Measurements from ENCODE around the gene ABLIM3. TPM values are rescaled to one million over a fixed set of nuclear protein-coding genes. Genes with fewer than 3 reads are reported as not detected.

Gene ABLIM3
- total RNA-seq, 2 experiments from 2014 or later, result not detected

GRCh38 chr5:149162401-149163084 is 21.2 kb downstream of the ABLIM3 start:
- no peaks in the 10 kb centered on the region for H3K4me1 ChIP-seq (ENCODE audit: insufficient read depth, low read length)
- no peak overlapping the region for H3K4me3 ChIP-seq (ENCODE audit: low read length)
- H3K27me3 ChIP-seq (ENCODE audit: control insufficient read depth in 1 of 2, insufficient read depth in 2 of 2, low read length in 2 of 2), result no peaks in the 10 kb centered on the region
- H3K4me3 Mint-ChIP-seq, result no peak overlapping the region
- intact Hi-C loops (cut with DNase I, micrococcal nuclease), result loop anchor here in 1 of 2 experiments (5.0 kb wide), 1 partner anchor 50 kb away; no protein-coding TSS in a partner anchor
- H3K4me1 Mint-ChIP-seq (ENCODE audit: low read depth), result no peaks in the 10 kb centered on the region
- no peaks in the 10 kb centered on the region for H3K9me3 ChIP-seq (ENCODE audit: control insufficient read depth in 1 of 2, insufficient read depth in 1 of 2, low read length in 2 of 2)
- no peaks in the 10 kb centered on the region for H3K9me3 Mint-ChIP-seq
- CTCF ChIA-PET, result no interaction called here
- H3K27ac ChIP-seq (ENCODE audit: low read depth in 1 of 2, low read length in 2 of 2), result no peak overlapping the region
- POLR2A ChIA-PET, result no interaction called here
- no peak for ATAC-seq (ENCODE audit: poor library complexity)
- no peaks in the 10 kb centered on the region for H3K36me3 ChIP-seq (ENCODE audit: insufficient read depth, low read length)
- no peaks in the 10 kb centered on the region for H3K27me3 Mint-ChIP-seq
- DNase-seq, result no peak
- no peaks in the 10 kb centered on the region for H3K36me3 Mint-ChIP-seq (ENCODE audit: low read depth)
- TF ChIP-seq CTCF (IDR thresholded peaks at IDR 0.05), result no peak
- no peak overlapping the region for H3K27ac Mint-ChIP-seq

GRCh38 chr5:149164731-149165130 is 23.4 kb downstream of the ABLIM3 start:
- no peak for ATAC-seq (ENCODE audit: poor library complexity)
- DNase-seq, result no peak
- no peaks in the 10 kb centered on the region for H3K4me1 ChIP-seq (ENCODE audit: insufficient read depth, low read length)
- intact Hi-C loops (cut with DNase I, micrococcal nuclease), result loop anchor here in 1 of 2 experiments (5.0 kb wide), 1 partner anchor 48 kb away; no protein-coding TSS in a partner anchor
- no peak for TF ChIP-seq CTCF (IDR thresholded peaks at IDR 0.05)
- Mint-ChIP-seq H3K9me3 (no peaks in the 10 kb centered on the region), H3K4me3 (no peak overlapping the region), H3K4me1 (ENCODE audit: low read depth) (no peaks in the 10 kb centered on the region), H3K36me3 (ENCODE audit: low read depth) (no peaks in the 10 kb centered on the region), H3K27me3 (peaks cover 8% of the 10 kb centered on the region), H3K27ac (no peak overlapping the region)
- CTCF ChIA-PET, result no interaction called here
- H3K27me3 ChIP-seq (ENCODE audit: control insufficient read depth in 1 of 2, insufficient read depth in 2 of 2, low read length in 2 of 2), result peaks cover 0 to 3% of the 10 kb centered on the region in 2 experiments
- H3K9me3 ChIP-seq (ENCODE audit: control insufficient read depth in 1 of 2, insufficient read depth in 1 of 2, low read length in 2 of 2), result no peaks in the 10 kb centered on the region
- H3K27ac ChIP-seq (ENCODE audit: low read depth in 1 of 2, low read length in 2 of 2), result no peak overlapping the region
- no peaks in the 10 kb centered on the region for H3K36me3 ChIP-seq (ENCODE audit: insufficient read depth, low read length)
- POLR2A ChIA-PET, result no interaction called here
- H3K4me3 ChIP-seq (ENCODE audit: low read length), result no peak overlapping the region

GRCh38 chr5:149166128-149166527 is 24.8 kb downstream of the ABLIM3 start:
- intact Hi-C loops (cut with DNase I, micrococcal nuclease), result no loop called here
- ATAC-seq (ENCODE audit: poor library complexity), result no peak
- H3K4me3 ChIP-seq (ENCODE audit: low read length), result no peak overlapping the region
- H3K9me3 ChIP-seq (ENCODE audit: control insufficient read depth in 1 of 2, insufficient read depth in 1 of 2, low read length in 2 of 2), result no peaks in the 10 kb centered on the region
- H3K36me3 ChIP-seq (ENCODE audit: insufficient read depth, low read length), result no peaks in the 10 kb centered on the region
- ChIA-PET POLR2A (interaction anchor here (1.5 kb wide), 1 partner anchor 74 kb away, joined by 4 read pairs; no protein-coding TSS in a partner anchor), CTCF (no interaction called here)
- Mint-ChIP-seq H3K27me3 (peaks cover 17% of the 10 kb centered on the region), H3K4me3 (no peak overlapping the region), H3K9me3 (no peaks in the 10 kb centered on the region), H3K36me3 (ENCODE audit: low read depth) (no peaks in the 10 kb centered on the region), H3K4me1 (ENCODE audit: low read depth) (no peaks in the 10 kb centered on the region), H3K27ac (no peak overlapping the region)
- no peak overlapping the region for H3K27ac ChIP-seq (ENCODE audit: low read depth in 1 of 2, low read length in 2 of 2)
- TF ChIP-seq CTCF (IDR thresholded peaks at IDR 0.05), result no peak
- H3K4me1 ChIP-seq (ENCODE audit: insufficient read depth, low read length), result no peaks in the 10 kb centered on the region
- H3K27me3 ChIP-seq (ENCODE audit: control insufficient read depth in 1 of 2, insufficient read depth in 2 of 2, low read length in 2 of 2), result peaks cover 3% of the 10 kb centered on the region in 2 experiments
- DNase-seq, result no peak

Measured in CD4-positive, alpha-beta T cell (primary cell).